ENCODE data around the gene VAV1.

DNA sequence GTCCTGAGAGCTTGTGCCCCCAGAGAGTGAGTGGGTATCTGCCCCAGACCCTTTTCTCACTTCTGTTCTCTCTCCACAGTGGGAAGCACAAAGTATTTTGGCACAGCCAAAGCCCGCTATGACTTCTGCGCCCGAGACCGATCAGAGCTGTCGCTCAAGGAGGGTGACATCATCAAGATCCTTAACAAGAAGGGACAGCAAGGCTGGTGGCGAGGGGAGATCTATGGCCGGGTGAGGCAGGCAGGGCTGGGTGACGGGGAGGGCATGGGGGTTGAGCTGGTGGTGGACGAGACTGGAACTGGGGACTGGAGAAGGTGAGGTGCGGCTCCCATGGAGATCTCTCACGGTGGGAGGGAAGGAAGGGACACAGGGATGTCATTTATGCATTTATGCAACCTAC lies 81.4 kb downstream of the VAV1 start:
- TF ChIP-seq, protein P1, sequence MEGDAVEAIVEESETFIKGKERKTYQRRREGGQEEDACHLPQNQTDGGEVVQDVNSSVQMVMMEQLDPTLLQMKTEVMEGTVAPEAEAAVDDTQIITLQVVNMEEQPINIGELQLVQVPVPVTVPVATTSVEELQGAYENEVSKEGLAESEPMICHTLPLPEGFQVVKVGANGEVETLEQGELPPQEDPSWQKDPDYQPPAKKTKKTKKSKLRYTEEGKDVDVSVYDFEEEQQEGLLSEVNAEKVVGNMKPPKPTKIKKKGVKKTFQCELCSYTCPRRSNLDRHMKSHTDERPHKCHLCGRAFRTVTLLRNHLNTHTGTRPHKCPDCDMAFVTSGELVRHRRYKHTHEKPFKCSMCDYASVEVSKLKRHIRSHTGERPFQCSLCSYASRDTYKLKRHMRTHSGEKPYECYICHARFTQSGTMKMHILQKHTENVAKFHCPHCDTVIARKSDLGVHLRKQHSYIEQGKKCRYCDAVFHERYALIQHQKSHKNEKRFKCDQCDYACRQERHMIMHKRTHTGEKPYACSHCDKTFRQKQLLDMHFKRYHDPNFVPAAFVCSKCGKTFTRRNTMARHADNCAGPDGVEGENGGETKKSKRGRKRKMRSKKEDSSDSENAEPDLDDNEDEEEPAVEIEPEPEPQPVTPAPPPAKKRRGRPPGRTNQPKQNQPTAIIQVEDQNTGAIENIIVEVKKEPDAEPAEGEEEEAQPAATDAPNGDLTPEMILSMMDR (IDR thresholded peaks at IDR 0.05), result no peak
- TF ChIP-seq ELF4 (CRISPR knock-in tag; IDR thresholded peaks at IDR 0.05; ENCODE audit: low read depth) (no peak), ZNF423 (CRISPR knock-in tag; IDR thresholded peaks at IDR 0.05) (no peak), SMAD3 (CRISPR knock-in tag; IDR thresholded peaks at IDR 0.05; ENCODE audit: borderline replicate concordance) (no peak), CREM (CRISPR knock-in tag; IDR thresholded peaks at IDR 0.05) (no peak), NR3C1 (CRISPR knock-in tag; conservative IDR thresholded peaks at IDR 0.05; ENCODE audit: low read depth) (no peak), FOXJ3 (CRISPR knock-in tag; IDR thresholded peaks at IDR 0.05; ENCODE audit: borderline replicate concordance) (no peak), ZNF121 (CRISPR knock-in tag; IDR thresholded peaks at IDR 0.05) (no peak), CBFB (CRISPR knock-in tag; IDR thresholded peaks at IDR 0.05; ENCODE audit: low read depth) (no peak)
- TF ChIP-seq, protein P2, sequence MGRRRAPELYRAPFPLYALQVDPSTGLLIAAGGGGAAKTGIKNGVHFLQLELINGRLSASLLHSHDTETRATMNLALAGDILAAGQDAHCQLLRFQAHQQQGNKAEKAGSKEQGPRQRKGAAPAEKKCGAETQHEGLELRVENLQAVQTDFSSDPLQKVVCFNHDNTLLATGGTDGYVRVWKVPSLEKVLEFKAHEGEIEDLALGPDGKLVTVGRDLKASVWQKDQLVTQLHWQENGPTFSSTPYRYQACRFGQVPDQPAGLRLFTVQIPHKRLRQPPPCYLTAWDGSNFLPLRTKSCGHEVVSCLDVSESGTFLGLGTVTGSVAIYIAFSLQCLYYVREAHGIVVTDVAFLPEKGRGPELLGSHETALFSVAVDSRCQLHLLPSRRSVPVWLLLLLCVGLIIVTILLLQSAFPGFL (CRISPR knock-in tag; IDR thresholded peaks at IDR 0.05; ENCODE audit: borderline replicate concordance), result no peak
- TF ChIP-seq, protein P3, sequence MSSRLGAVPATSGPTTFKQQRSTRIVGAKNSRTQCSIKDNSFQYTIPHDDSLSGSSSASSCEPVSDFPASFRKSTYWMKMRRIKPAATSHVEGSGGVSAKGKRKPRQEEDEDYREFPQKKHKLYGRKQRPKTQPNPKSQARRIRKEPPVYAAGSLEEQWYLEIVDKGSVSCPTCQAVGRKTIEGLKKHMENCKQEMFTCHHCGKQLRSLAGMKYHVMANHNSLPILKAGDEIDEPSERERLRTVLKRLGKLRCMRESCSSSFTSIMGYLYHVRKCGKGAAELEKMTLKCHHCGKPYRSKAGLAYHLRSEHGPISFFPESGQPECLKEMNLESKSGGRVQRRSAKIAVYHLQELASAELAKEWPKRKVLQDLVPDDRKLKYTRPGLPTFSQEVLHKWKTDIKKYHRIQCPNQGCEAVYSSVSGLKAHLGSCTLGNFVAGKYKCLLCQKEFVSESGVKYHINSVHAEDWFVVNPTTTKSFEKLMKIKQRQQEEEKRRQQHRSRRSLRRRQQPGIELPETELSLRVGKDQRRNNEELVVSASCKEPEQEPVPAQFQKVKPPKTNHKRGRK (CRISPR knock-in tag; IDR thresholded peaks at IDR 0.05; ENCODE audit: borderline replicate concordance), result no peak
- TF ChIP-seq, protein P4, sequence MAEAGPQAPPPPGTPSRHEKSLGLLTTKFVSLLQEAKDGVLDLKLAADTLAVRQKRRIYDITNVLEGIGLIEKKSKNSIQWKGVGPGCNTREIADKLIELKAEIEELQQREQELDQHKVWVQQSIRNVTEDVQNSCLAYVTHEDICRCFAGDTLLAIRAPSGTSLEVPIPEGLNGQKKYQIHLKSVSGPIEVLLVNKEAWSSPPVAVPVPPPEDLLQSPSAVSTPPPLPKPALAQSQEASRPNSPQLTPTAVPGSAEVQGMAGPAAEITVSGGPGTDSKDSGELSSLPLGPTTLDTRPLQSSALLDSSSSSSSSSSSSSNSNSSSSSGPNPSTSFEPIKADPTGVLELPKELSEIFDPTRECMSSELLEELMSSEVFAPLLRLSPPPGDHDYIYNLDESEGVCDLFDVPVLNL (CRISPR knock-in tag; IDR thresholded peaks at IDR 0.05; ENCODE audit: borderline replicate concordance, low read depth), result no peak
